Brain microvascular endothelial cell (primary cell): Measurements from ENCODE around the gene RGMB.
"Not testable (repeated sequence)": the region's sequence is repeated elsewhere in the genome, so short reads cannot be mapped to it uniquely, and the experiment has no call there.

ENCODE experiments used
- DNase-seq: peaks from one replicate; pipeline ENCODE4 v3.0.0-alpha.2; 2020
- H3K27ac ChIP-seq: fragments of 250-450 bp; sonication (Bioruptor Pico); 2 replicates; pipeline ENCODE4 v1.5.1; 2020; ENCODE audit warnings: mild to moderate bottlenecking, moderate library complexity
- H3K27me3 ChIP-seq: fragments of 250-450 bp; sonication (Bioruptor Pico); replicated peaks from 2 replicates; pipeline ENCODE4 v1.5.1; 2020; ENCODE audit warnings: mild to moderate bottlenecking
- H3K36me3 ChIP-seq: fragments of 250-450 bp; sonication (Bioruptor Pico); replicated peaks from 2 replicates; pipeline ENCODE4 v1.5.1; 2020; ENCODE audit warnings: mild to moderate bottlenecking
- H3K4me3 ChIP-seq: 2 replicates; pipeline ENCODE4 v1.5.1; 2011; ENCODE audit warnings: low read depth, mild to moderate bottlenecking, control low read depth, low read length, moderate library complexity
- CTCF ChIP-seq: IDR thresholded peaks from 2 replicates; pipeline ENCODE4 v1.5.1; 2011; ENCODE audit warnings: low read depth, mild to moderate bottlenecking, moderate library complexity, low read length, control low read depth, inconsistent platforms; ENCODE audit errors: missing control alignments
- in situ Hi-C: cut with HindIII; loops from 2 replicates; pipeline ENCODE4 v1.10.0; 2017; ENCODE audit warnings: low sequenced_read_pairs, low pct_ligation_motif_present

Gene RGMB

GRCh38 chr5:98736753-98737152, 36.7 kb upstream of the RGMB start:
- in situ Hi-C loops: no loop called here
- DNase-seq: no peak
- no peak for TF ChIP-seq CTCF
- no peaks in the 10 kb centered on the region for H3K36me3 ChIP-seq
- no peaks in the 10 kb centered on the region for H3K27me3 ChIP-seq
- H3K4me3 ChIP-seq: no peak overlapping the region
- no peak overlapping the region for H3K27ac ChIP-seq

- H3K4me3 ChIP-seq, H3K27ac ChIP-seq, DNase-seq, in situ Hi-C loops, H3K36me3 ChIP-seq, H3K27me3 ChIP-seq: not testable (repeated sequence)
These were observed 36.0 kb upstream of the RGMB start for GRCh38 chr5:98737441-98737840.

GRCh38 chr5:98738481-98739149, 34.8 kb upstream of the RGMB start:
- H3K4me3 ChIP-seq, DNase-seq, in situ Hi-C loops, H3K36me3 ChIP-seq, H3K27ac ChIP-seq, H3K27me3 ChIP-seq: not testable (repeated sequence)

GRCh38 chr5:98741926-98742325, 31.5 kb upstream of the RGMB start:
- Histone ChIP-seq H3K27ac (no peak overlapping the region), H3K36me3 (no peaks in the 10 kb centered on the region), H3K4me3 (no peak overlapping the region), H3K27me3 (no peaks in the 10 kb centered on the region)
- no peak for TF ChIP-seq CTCF
- DNase-seq: no peak
- in situ Hi-C loops: no loop called here

GRCh38 chr5:98742396-98743073, 30.9 kb upstream of the RGMB start:
- no peak for DNase-seq
- H3K4me3 ChIP-seq: no peak overlapping the region
- no peak overlapping the region for H3K27ac ChIP-seq
- H3K27me3 ChIP-seq: no peaks in the 10 kb centered on the region
- H3K36me3 ChIP-seq: no peaks in the 10 kb centered on the region
- in situ Hi-C loops: no loop called here
- no peak for TF ChIP-seq CTCF

GRCh38 chr5:98748259-98748658, 25.2 kb upstream of the RGMB start:
- H3K36me3 ChIP-seq, H3K27me3 ChIP-seq, DNase-seq, H3K4me3 ChIP-seq, in situ Hi-C loops, H3K27ac ChIP-seq: not testable (repeated sequence)

GRCh38 chr5:98749046-98749445, 24.4 kb upstream of the RGMB start:
- TF ChIP-seq CTCF: no peak
- no peaks in the 10 kb centered on the region for H3K36me3 ChIP-seq
- H3K27ac ChIP-seq: no peak overlapping the region
- H3K4me3 ChIP-seq: no peak overlapping the region
- in situ Hi-C loops: no loop called here
- no peak for DNase-seq
- H3K27me3 ChIP-seq: no peaks in the 10 kb centered on the region
